NB4 (cell line): ENCODE measurements around the gene ATP6V1G1.

Experiments used
- CTCF ChIP-seq: IDR thresholded peaks from one replicate; pipeline ENCODE4 v1.5.1; 2012; ENCODE audit warnings: low read depth, low read length
- POLR2A ChIP-seq: IDR thresholded peaks from 2 replicates; pipeline ENCODE4 v1.6.1; 2011; ENCODE audit warnings: mild to moderate bottlenecking; ENCODE audit not compliant: insufficient read length; ENCODE audit errors: extremely low read depth

DNA sequence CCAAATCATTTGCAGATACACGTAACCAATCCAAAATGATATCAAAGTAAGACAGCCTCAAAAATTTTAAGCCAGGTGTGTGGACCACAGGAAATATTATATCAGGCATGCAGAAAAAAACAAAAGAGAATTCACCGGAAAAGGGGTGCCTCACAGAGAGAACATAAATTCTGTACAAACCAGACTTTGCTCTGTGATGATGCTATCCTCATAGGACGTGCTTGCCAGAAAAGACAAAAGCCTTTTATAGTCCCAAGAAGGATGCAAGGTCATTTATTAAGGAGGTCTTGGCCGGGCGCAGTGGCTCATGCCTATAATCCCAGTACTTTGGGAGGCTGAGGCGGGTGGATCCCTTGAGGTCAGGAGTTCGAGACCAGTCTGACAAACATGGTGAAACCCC is 16.8 kb upstream of the ATP6V1G1 start:
- no peak for TF ChIP-seq CTCF
- no peak for TF ChIP-seq POLR2A
